HG02588 (cell line): ENCODE data around the gene TIMM10B.
"Not testable (repeated sequence)": the region's sequence is repeated elsewhere in the genome, so short reads cannot be mapped to it uniquely, and the experiment has no call there.

Experiments
- ATAC-seq: cut with Tn5 transposase; IDR thresholded peaks from one replicate; pipeline ENCODE4 v1.9.1; 2021; ENCODE audit warnings: mild to moderate bottlenecking, moderate library complexity; ENCODE audit not compliant: unreplicated experiment

Gene TIMM10B

GRCh38 chr11:6504166-6504565 is 22.9 kb downstream of the TIMM10B start:
- ATAC-seq, result no peak

- no peak for ATAC-seq
Observed at GRCh38 chr11:6505577-6506240, 24.4 kb downstream of the TIMM10B start.

GRCh38 chr11:6516865-6517264 is 35.6 kb downstream of the TIMM10B start:
- ATAC-seq, result no peak

- no peak for ATAC-seq
Observed at GRCh38 chr11:6520265-6520664, 39.0 kb downstream of the TIMM10B start.

- not testable (repeated sequence) for ATAC-seq
Observed at GRCh38 chr11:6521946-6522345, 40.6 kb downstream of the TIMM10B start.

- ATAC-seq, result no peak
Observed at GRCh38 chr11:6523253-6523652, 42.0 kb downstream of the TIMM10B start.

- ATAC-seq, result no peak
Observed at GRCh38 chr11:6526411-6527135, 45.3 kb downstream of the TIMM10B start.

- no peak for ATAC-seq
Observed at GRCh38 chr11:6529266-6529665, 48.0 kb downstream of the TIMM10B start.

- ATAC-seq, result no peak
Observed at GRCh38 chr11:6530848-6531247, 49.5 kb downstream of the TIMM10B start.

GRCh38 chr11:6531267-6531752 is 50.0 kb downstream of the TIMM10B start:
- ATAC-seq, result no peak
